HG02840 (cell line): ENCODE measurements around the gene AP1S3.
"Not testable (repeated sequence)": the region's sequence is repeated elsewhere in the genome, so short reads cannot be mapped to it uniquely, and the experiment has no call there.

Source experiments
- ATAC-seq: cut with Tn5 transposase; IDR thresholded peaks from one replicate; pipeline ENCODE4 v1.9.1; 2021; ENCODE audit warnings: mild to moderate bottlenecking, moderate library complexity, moderate number of reproducible peaks; ENCODE audit not compliant: unreplicated experiment, low FRiP score

The AP1S3 gene

DNA sequence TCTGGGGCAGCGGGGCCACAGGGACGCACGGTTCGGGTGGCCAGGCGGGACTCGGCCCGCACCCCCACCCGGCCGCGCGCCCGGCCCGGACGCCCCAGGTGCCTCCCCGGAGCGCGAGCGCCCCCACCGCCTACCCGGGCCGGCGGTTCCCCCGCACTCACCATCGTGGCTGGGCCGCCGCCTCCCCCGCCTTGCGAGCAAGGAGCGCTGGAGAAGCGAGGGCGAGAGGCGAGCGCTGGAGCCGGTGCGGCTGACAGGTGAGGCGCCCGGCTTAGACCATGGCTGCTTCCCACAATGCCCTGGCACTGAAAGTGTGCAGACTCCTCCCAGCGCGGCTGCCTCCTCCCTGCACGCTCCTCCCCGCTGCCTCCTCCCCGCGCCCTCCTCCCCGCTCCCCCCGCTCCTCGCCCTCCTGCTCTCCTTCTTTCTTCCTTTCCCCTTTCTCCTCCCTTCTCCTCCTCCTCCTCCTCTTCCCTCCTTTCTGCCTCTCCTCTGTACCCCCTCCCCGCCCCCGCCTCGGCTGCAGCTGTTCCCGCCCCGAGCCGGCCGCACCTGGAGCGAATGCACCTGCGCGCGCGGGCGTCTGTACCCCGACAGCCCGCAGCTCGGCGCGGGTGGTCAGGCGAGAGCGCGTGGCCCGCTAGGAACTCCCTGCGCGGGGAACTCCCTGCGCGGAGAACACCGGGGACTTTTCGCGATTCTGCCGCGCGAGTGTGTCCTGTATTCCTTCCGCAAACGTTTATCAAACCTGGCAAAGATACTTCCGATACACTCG is at the start of gene AP1S3:
Gene AP1S3, minus strand, starts transcription at position 296 of the 775 bp plus-strand sequence. Its CDS starts 132 bp downstream, at position 164.
- peak; percentile 73 for ATAC-seq

- ATAC-seq: no peak
Measured at GRCh38 chr2:223887127-223887526, 49.7 kb upstream of the AP1S3 start.

DNA sequence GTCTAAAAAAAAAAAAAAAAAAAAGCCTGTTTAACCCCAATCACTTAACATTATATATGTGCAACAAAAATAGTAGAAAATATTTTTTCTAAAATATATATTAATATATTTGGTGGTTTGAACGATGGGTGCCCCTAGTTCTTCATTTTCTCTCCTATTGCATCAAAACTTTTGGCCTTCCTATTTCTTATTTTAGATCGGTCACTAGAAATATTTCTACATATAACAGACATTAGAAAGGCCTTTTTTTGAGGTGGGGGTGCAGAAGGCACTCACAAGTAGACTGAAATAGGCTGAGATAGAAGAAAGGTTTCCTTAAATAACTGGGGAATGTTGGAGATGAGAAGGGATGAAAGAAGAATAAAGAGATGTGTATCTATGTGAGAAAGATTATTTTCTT is 49.3 kb upstream of the AP1S3 start:
- ATAC-seq: no peak

DNA sequence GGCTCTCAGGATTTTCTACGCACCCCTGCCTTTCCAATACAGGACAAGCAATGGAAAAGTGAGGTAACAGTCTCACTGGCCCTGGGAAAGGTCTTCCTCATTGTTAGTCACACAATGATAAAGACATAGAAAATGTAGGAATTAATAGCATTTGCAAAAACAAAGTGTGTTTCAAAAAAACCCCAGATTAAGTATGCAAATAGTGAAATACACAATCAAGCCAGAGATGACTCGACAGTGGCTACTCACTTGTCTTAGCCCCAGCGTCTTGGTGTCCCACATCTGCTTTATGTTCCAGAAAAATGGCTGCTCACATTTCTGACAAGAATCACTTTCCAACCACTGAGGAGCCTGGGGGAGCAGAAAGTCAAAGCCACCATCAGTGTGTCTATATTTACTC is 47.0 kb upstream of the AP1S3 start:
- ATAC-seq: peak; percentile 80

DNA sequence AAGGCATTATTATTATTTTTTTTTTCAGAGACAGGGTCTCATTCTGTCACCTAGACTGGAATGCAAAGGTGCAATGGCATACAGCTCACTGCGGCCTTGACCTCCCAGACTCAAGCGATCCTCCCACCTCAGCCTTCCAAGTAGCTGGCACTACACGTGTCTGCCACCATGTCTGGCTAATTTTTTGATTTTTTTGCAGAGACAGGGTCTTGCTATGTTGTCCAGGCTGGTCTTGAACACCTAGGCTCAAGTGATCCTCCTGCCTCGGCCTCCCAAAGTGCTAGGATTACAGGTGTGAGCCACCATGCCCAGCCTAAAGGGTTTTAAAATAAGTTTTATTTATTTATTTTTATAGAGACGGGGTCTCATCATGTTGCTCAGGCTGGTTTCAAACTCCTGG is 45.3 kb upstream of the AP1S3 start:
- ATAC-seq: no peak

- no peak for ATAC-seq
Measured at GRCh38 chr2:223880796-223881195, 43.4 kb upstream of the AP1S3 start.

- peak; percentile 53 for ATAC-seq
Measured at GRCh38 chr2:223877721-223878410, 40.5 kb upstream of the AP1S3 start.

GRCh38 chr2:223873672-223874071 is 36.3 kb upstream of the AP1S3 start:
- ATAC-seq: no peak

DNA sequence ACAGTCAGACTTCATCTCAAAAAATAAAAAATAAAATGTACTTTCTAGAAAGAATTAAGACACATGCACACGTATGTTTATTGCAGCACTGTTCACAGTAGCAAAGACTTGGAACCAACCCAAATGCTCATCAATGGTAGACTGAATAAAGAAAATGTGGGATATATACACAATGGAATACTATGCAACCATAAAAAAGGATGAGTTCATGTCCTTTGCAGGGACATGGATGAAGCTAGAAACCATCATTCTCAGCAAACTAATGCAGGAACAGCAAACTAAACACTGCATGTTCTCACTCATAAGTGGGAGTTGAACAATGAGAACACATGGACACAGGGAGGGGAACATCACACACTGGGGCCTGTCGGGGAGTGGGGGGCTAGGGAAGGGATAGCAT is 35.4 kb upstream of the AP1S3 start:
- not testable (repeated sequence) for ATAC-seq

DNA sequence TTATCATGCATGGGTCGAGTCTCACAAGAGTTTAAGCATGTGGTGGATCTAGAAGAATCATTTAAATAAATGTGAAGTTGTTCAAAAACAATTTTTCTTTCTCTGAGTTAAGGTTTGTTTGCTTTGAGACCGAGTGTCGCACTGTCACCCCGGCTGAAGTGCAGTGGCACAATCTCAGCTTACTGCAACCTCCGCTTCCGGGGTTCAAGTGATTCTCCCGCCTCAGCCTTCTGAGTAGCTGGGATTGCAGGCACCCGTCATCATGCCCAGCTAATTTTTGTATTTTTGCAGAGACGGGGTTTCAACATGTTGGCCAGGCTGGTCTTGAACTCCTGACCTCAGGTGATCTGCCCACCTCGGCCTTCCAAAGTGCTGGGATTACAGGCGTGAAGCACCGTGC is 34.3 kb upstream of the AP1S3 start:
- ATAC-seq: not testable (repeated sequence)

GRCh38 chr2:223870840-223871611 is 33.6 kb upstream of the AP1S3 start:
- ATAC-seq: no peak

DNA sequence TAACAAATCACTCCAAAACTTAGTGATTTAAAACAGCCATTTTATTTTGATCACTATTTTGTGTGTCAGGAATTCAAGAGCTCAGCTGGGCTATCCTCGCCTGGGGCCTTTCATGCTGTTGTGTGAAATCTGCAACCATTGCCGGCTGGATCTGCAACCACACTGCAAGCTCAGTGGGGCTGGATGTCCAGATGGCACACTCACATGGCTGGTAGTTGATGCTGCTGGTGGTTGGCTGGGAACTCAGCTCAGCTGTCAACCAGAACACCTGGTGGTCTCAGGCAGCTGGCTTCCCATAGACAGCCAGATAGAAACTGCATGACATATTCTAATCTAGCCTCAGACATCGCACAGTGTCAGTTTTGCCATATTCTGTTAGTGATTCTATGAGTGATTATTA is 30.6 kb upstream of the AP1S3 start:
- peak; percentile 52 for ATAC-seq

GRCh38 chr2:223865907-223866508 is 28.6 kb upstream of the AP1S3 start:
- ATAC-seq: no peak

- ATAC-seq: no peak
Measured at GRCh38 chr2:223865124-223865523, 27.7 kb upstream of the AP1S3 start.

DNA sequence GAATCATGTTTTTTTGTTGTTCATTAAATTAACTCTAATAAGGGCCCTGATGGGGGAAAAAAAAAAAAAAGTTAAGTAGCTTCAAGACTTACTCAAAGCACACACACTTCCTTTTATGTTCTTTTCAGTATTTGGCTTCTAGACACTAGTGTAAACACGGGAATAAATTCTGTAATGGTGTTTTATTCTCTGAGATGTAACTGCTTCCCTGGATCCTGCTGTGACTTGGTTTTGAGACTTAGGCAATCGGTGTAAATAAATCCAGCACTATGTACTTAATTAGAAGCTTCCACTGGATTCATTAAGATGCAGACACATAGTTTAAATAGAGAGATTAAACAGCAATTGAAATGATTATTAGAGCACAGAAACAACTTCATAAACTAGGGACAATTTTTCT is 26.1 kb upstream of the AP1S3 start:
- ATAC-seq: no peak

GRCh38 chr2:223860809-223861738 is 23.7 kb upstream of the AP1S3 start:
- no peak for ATAC-seq

GRCh38 chr2:223859070-223859469 is 21.7 kb upstream of the AP1S3 start:
- no peak for ATAC-seq

- no peak for ATAC-seq
Measured at GRCh38 chr2:223856584-223856983, 19.2 kb upstream of the AP1S3 start.

- ATAC-seq: no peak
Measured at GRCh38 chr2:223856021-223856420, 18.6 kb upstream of the AP1S3 start.

DNA sequence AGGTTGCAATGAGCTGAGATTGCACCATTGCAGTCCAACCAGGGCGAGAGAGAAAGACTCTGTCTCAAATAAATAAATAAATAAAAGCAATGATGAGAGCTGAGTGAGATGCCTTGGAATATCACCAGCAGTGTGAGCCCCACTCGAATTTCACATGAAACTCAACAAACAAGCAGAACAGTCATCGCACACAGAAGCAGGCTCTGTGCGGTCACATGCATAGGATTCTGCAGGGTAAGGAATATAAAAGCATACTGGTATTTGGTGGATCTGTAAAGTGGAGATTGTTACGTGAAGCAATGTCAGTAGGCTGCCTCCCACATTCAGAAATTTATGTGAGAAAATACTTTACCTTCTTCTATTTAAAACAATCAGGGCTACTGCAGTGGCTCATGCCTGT is 18.0 kb upstream of the AP1S3 start:
- ATAC-seq: no peak
